ENCODE results near the gene SLC6A12.

DNA sequence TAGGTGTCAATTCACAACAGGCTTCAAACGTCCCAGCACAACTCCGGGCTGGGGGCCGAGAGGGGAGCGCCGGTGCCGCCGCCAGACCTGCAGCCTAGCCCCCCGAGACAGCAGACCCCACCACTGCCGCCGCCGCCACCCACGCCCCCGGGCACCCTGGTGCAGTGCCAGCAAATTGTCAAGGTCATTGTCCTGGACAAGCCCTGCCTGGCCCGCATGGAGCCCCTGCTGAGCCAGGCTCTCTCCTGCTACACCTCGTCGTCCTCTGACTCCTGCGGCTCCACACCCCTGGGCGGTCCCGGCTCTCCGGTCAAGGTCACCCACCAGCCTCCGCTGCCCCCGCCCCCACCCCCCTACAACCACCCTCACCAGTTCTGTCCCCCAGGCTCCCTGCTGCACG, 39.4 kb downstream of the SLC6A12 start:
- TF ChIP-seq, protein P1, sequence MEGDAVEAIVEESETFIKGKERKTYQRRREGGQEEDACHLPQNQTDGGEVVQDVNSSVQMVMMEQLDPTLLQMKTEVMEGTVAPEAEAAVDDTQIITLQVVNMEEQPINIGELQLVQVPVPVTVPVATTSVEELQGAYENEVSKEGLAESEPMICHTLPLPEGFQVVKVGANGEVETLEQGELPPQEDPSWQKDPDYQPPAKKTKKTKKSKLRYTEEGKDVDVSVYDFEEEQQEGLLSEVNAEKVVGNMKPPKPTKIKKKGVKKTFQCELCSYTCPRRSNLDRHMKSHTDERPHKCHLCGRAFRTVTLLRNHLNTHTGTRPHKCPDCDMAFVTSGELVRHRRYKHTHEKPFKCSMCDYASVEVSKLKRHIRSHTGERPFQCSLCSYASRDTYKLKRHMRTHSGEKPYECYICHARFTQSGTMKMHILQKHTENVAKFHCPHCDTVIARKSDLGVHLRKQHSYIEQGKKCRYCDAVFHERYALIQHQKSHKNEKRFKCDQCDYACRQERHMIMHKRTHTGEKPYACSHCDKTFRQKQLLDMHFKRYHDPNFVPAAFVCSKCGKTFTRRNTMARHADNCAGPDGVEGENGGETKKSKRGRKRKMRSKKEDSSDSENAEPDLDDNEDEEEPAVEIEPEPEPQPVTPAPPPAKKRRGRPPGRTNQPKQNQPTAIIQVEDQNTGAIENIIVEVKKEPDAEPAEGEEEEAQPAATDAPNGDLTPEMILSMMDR (IDR thresholded peaks at IDR 0.05; ENCODE audit: extremely low read depth in 1 of 2, insufficient read depth in 1 of 2, low read depth in 1 of 2, low read length in 2 of 2), result no peak
- TF ChIP-seq EZH2 (IDR thresholded peaks at IDR 0.05; ENCODE audit: borderline replicate concordance, low read depth, low read length, severe bottlenecking), result no peak

Data from endothelial cell of umbilical vein (primary cell).